AG09309 (cell line): ENCODE measurements around the gene PRR23E.

Source experiments
- DNase-seq: peaks from one replicate; pipeline ENCODE4 v3.0.0-alpha.2; 2010; ENCODE audit warnings: low read depth
- H3K4me3 ChIP-seq: 2 replicates; pipeline ENCODE4 v1.5.1; 2011; ENCODE audit warnings: mild to moderate bottlenecking, low read depth, low read length, moderate library complexity; ENCODE audit not compliant: control insufficient read depth
- CTCF ChIP-seq: IDR thresholded peaks from 2 replicates; pipeline ENCODE4 v1.5.1; 2011; ENCODE audit warnings: mild to moderate bottlenecking, low read depth, low read length, inconsistent platforms; ENCODE audit not compliant: insufficient read depth, control insufficient read depth; ENCODE audit errors: missing control alignments

Gene PRR23E

GRCh38 chr3:127170814-127171213, 22.1 kb upstream of the PRR23E start:
- TF ChIP-seq CTCF = peak; percentile 18
- no peak overlapping the region for H3K4me3 ChIP-seq
- peak; percentile 38 for DNase-seq

GRCh38 chr3:127171320-127171719, 21.6 kb upstream of the PRR23E start:
- H3K4me3 ChIP-seq = no peak overlapping the region
- TF ChIP-seq CTCF = no peak
- no peak for DNase-seq

GRCh38 chr3:127171721-127172120, 21.2 kb upstream of the PRR23E start:
- H3K4me3 ChIP-seq = no peak overlapping the region
- no peak for DNase-seq
- TF ChIP-seq CTCF = no peak

- DNase-seq = no peak
- no peak for TF ChIP-seq CTCF
- H3K4me3 ChIP-seq = no peak overlapping the region
Measured at GRCh38 chr3:127172211-127172610, 20.7 kb upstream of the PRR23E start.

- H3K4me3 ChIP-seq = no peak overlapping the region
- no peak for DNase-seq
- TF ChIP-seq CTCF = no peak
Measured at GRCh38 chr3:127172781-127173515, 20.0 kb upstream of the PRR23E start.

- no peak for TF ChIP-seq CTCF
- H3K4me3 ChIP-seq = no peak overlapping the region
- no peak for DNase-seq
Measured at GRCh38 chr3:127173516-127174166, 19.3 kb upstream of the PRR23E start.
